WTC11 (cell line): ENCODE data around the gene DYNLL1. TPM values are rescaled to one million over a fixed set of nuclear protein-coding genes. Genes with fewer than 3 reads are reported as not detected.
A peak's percentile ranks its signal among the peaks of the same experiment; 100 is the strongest.

Experiments
- ESRRA ChIP-seq: sonication (generic); formaldehyde crosslinking; IDR thresholded peaks from 2 replicates; pipeline ENCODE4 v1.8.1; 2022; ENCODE audit warnings: mild to moderate bottlenecking, missing genetic modification reagents, borderline replicate concordance
- FOXP1 ChIP-seq: sonication (generic); formaldehyde crosslinking; IDR thresholded peaks from 2 replicates; pipeline ENCODE4 v1.8.0; 2022; ENCODE audit warnings: missing genetic modification reagents, mild to moderate bottlenecking, moderate library complexity, borderline replicate concordance
- JUN ChIP-seq: sonication (generic); formaldehyde crosslinking; IDR thresholded peaks from 2 replicates; pipeline ENCODE4 v1.8.0; 2023; ENCODE audit warnings: mild to moderate bottlenecking, missing genetic modification reagents
- MXD4 ChIP-seq: fragments of 250-450 bp; sonication (Bioruptor Pico); IDR thresholded peaks from 2 replicates; pipeline ENCODE4 v1.8.0; 2021; ENCODE audit warnings: mild to moderate bottlenecking, moderate library complexity, borderline replicate concordance
- NR2C2 ChIP-seq: sonication (generic); formaldehyde crosslinking; IDR thresholded peaks from 2 replicates; pipeline ENCODE4 v1.8.0; 2022; ENCODE audit warnings: mild to moderate bottlenecking, missing genetic modification reagents
- NR3C1 ChIP-seq: sonication (generic); formaldehyde crosslinking; conservative IDR thresholded peaks from 2 replicates; pipeline ENCODE4 v1.8.1; 2023; ENCODE audit warnings: low read depth, mild to moderate bottlenecking, missing genetic modification reagents
- OVOL2 ChIP-seq: fragments of 250-450 bp; sonication (Bioruptor Pico); IDR thresholded peaks from 2 replicates; pipeline ENCODE4 v1.9.0; 2021; ENCODE audit warnings: mild to moderate bottlenecking, borderline replicate concordance
- PRRX2 ChIP-seq: fragments of 250-450 bp; sonication (Bioruptor Pico); IDR thresholded peaks from 2 replicates; pipeline ENCODE4 v1.8.0; 2021; ENCODE audit warnings: mild to moderate bottlenecking
- TCF7 ChIP-seq: sonication (generic); formaldehyde crosslinking; IDR thresholded peaks from 2 replicates; pipeline ENCODE4 v1.8.0; 2022; ENCODE audit warnings: mild to moderate bottlenecking, low read depth, missing genetic modification reagents, moderate library complexity
- TEAD1 ChIP-seq: sonication (generic); formaldehyde crosslinking; IDR thresholded peaks from 2 replicates; pipeline ENCODE4 v1.8.0; 2022; ENCODE audit warnings: mild to moderate bottlenecking, missing genetic modification reagents
- TEAD4 ChIP-seq: sonication (generic); formaldehyde crosslinking; IDR thresholded peaks from 2 replicates; pipeline ENCODE4 v1.8.0; 2022; ENCODE audit warnings: mild to moderate bottlenecking, missing genetic modification reagents
- ZNF219 ChIP-seq: sonication (generic); formaldehyde crosslinking; IDR thresholded peaks from 2 replicates; pipeline ENCODE4 v1.8.0; 2023; ENCODE audit warnings: missing genetic modification reagents, mild to moderate bottlenecking, borderline replicate concordance
- ZNF232 ChIP-seq: sonication (generic); formaldehyde crosslinking; IDR thresholded peaks from 2 replicates; pipeline ENCODE4 v1.8.0; 2022; ENCODE audit warnings: mild to moderate bottlenecking, missing genetic modification reagents
- ZNF263 ChIP-seq: sonication (generic); formaldehyde crosslinking; IDR thresholded peaks from 2 replicates; pipeline ENCODE4 v1.8.1; 2022; ENCODE audit warnings: low read depth, mild to moderate bottlenecking, moderate library complexity, missing genetic modification reagents
- total RNA-seq: library from RNA; stranded (reverse); gene quantifications from 3 replicates; pipeline ENCODE4 v1.2.3, GENCODE V29; 2021
- TF ChIP-seq, protein P1 (sequence below): sonication (generic); formaldehyde crosslinking; IDR thresholded peaks from 2 replicates; pipeline ENCODE4 v1.8.1; 2022; ENCODE audit warnings: mild to moderate bottlenecking, missing genetic modification reagents, moderate library complexity, borderline replicate concordance
- TF ChIP-seq, protein P2 (sequence below): sonication (generic); formaldehyde crosslinking; IDR thresholded peaks from 2 replicates; pipeline ENCODE4 v1.8.0; 2023; ENCODE audit warnings: missing genetic modification reagents
- TF ChIP-seq, protein P3 (sequence below): sonication (generic); formaldehyde crosslinking; IDR thresholded peaks from 2 replicates; pipeline ENCODE4 v1.8.0; 2023; ENCODE audit warnings: missing genetic modification reagents, mild to moderate bottlenecking, borderline replicate concordance
- TF ChIP-seq, protein P4 (sequence below): sonication (generic); formaldehyde crosslinking; IDR thresholded peaks from 2 replicates; pipeline ENCODE4 v1.8.1; 2022; ENCODE audit warnings: mild to moderate bottlenecking, moderate library complexity, missing genetic modification reagents
- TF ChIP-seq, protein P5 (sequence below): fragments of 250-450 bp; sonication (Bioruptor Pico); conservative IDR thresholded peaks from 2 replicates; pipeline ENCODE4 v1.9.0; 2021; ENCODE audit warnings: mild to moderate bottlenecking
- TF ChIP-seq, protein P6 (sequence below): sonication (generic); formaldehyde crosslinking; conservative IDR thresholded peaks from 2 replicates; pipeline ENCODE4 v1.8.1; 2023; ENCODE audit warnings: mild to moderate bottlenecking, low read depth, missing genetic modification reagents, moderate library complexity
- TF ChIP-seq, protein P7 (sequence below): sonication (generic); formaldehyde crosslinking; IDR thresholded peaks from 2 replicates; pipeline ENCODE4 v1.8.1; 2023; ENCODE audit warnings: mild to moderate bottlenecking, moderate library complexity, missing genetic modification reagents

DYNLL1 gene
- total RNA-seq, 1 experiment from 2014 or later = 327 TPM

DNA sequence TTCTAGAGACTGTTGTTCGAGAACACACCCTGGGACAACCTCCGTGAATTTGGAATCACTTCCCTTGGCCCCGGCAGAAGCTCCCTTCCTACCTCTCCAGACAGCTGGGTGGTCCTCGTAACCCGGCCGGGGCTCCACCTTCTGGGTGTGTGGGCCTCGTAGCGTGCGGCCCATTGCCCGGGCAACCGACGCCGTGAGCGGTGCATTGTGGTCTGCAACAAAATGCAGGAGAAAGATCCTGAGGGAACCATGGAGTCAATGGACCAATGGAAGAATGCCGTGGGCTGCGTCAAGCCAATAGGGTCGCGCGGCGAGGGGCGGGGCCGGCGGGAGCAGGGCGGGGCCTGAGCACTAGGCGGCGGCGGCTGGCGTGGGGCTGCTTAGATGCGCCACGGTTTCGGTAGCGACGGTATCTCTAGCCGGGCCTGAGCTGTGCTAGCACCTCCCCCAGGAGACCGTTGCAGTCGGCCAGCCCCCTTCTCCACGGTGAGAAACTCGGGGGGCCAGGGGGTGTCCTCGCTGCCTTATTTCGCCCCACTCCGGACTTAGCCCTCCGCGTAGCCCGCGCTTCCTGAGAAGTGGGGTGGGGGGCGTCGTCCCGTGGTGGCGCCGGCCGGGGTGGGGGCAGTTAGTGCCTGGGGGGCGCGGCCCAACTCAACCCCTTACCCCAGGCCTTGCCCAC is at the start of gene DYNLL1 (continued):
- TF ChIP-seq, protein P1, sequence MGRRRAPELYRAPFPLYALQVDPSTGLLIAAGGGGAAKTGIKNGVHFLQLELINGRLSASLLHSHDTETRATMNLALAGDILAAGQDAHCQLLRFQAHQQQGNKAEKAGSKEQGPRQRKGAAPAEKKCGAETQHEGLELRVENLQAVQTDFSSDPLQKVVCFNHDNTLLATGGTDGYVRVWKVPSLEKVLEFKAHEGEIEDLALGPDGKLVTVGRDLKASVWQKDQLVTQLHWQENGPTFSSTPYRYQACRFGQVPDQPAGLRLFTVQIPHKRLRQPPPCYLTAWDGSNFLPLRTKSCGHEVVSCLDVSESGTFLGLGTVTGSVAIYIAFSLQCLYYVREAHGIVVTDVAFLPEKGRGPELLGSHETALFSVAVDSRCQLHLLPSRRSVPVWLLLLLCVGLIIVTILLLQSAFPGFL = no peak
- no peak for TF ChIP-seq NR2C2 (CRISPR knock-in tag)
- TF ChIP-seq, protein P2, sequence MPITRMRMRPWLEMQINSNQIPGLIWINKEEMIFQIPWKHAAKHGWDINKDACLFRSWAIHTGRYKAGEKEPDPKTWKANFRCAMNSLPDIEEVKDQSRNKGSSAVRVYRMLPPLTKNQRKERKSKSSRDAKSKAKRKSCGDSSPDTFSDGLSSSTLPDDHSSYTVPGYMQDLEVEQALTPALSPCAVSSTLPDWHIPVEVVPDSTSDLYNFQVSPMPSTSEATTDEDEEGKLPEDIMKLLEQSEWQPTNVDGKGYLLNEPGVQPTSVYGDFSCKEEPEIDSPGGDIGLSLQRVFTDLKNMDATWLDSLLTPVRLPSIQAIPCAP (CRISPR knock-in tag) = no peak
- TF ChIP-seq ZNF219 (CRISPR knock-in tag) = no peak
- TF ChIP-seq, protein P3, sequence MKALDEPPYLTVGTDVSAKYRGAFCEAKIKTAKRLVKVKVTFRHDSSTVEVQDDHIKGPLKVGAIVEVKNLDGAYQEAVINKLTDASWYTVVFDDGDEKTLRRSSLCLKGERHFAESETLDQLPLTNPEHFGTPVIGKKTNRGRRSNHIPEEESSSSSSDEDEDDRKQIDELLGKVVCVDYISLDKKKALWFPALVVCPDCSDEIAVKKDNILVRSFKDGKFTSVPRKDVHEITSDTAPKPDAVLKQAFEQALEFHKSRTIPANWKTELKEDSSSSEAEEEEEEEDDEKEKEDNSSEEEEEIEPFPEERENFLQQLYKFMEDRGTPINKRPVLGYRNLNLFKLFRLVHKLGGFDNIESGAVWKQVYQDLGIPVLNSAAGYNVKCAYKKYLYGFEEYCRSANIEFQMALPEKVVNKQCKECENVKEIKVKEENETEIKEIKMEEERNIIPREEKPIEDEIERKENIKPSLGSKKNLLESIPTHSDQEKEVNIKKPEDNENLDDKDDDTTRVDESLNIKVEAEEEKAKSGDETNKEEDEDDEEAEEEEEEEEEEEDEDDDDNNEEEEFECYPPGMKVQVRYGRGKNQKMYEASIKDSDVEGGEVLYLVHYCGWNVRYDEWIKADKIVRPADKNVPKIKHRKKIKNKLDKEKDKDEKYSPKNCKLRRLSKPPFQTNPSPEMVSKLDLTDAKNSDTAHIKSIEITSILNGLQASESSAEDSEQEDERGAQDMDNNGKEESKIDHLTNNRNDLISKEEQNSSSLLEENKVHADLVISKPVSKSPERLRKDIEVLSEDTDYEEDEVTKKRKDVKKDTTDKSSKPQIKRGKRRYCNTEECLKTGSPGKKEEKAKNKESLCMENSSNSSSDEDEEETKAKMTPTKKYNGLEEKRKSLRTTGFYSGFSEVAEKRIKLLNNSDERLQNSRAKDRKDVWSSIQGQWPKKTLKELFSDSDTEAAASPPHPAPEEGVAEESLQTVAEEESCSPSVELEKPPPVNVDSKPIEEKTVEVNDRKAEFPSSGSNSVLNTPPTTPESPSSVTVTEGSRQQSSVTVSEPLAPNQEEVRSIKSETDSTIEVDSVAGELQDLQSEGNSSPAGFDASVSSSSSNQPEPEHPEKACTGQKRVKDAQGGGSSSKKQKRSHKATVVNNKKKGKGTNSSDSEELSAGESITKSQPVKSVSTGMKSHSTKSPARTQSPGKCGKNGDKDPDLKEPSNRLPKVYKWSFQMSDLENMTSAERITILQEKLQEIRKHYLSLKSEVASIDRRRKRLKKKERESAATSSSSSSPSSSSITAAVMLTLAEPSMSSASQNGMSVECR (CRISPR knock-in tag) = peak; percentile 22; the same call in 1 of the 2 replicates
- TF ChIP-seq, protein P4, sequence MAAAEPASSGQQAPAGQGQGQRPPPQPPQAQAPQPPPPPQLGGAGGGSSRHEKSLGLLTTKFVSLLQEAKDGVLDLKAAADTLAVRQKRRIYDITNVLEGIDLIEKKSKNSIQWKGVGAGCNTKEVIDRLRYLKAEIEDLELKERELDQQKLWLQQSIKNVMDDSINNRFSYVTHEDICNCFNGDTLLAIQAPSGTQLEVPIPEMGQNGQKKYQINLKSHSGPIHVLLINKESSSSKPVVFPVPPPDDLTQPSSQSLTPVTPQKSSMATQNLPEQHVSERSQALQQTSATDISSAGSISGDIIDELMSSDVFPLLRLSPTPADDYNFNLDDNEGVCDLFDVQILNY (CRISPR knock-in tag) = peak; percentile 14; the same call in 1 of the 2 replicates
- TF ChIP-seq JUN (CRISPR knock-in tag) = peak; percentile 76; the same call in 1 of the 2 replicates
- TF ChIP-seq, protein P5, sequence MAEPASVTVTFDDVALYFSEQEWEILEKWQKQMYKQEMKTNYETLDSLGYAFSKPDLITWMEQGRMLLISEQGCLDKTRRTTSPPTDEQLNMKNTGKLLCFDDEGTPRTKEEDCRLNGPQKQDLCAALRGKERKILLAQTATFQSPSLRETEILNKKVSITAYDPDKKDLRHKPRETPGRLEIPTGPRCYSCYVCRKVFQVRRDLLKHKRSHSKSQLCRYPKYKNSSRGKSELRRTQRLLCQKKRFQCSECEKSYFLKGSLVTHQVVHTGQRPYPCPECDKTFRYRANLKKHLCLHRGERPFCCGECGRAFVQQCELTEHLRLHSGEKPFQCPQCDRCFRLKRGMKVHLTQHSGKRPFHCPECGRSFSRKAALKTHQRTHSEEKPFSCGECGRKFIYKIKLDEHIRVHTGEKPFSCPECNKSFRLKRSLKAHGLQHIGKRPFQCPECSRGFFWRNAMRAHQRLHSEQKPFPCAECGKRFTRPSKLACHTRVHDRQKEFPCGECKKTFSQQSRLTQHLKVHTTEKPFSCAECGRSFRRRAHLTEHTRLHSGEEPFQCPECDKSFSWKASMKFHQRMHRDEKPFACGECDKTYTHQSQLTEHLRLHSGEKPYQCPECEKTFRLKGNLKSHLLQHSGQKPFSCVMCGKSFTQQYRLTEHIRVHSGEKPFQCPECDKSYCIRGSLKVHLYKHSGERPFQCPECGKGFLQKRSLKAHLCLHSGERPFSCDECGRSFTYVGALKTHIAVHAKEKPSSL (CRISPR knock-in tag) = no peak
- TF ChIP-seq MXD4 (CRISPR knock-in tag) = no peak
- TF ChIP-seq, protein P6, sequence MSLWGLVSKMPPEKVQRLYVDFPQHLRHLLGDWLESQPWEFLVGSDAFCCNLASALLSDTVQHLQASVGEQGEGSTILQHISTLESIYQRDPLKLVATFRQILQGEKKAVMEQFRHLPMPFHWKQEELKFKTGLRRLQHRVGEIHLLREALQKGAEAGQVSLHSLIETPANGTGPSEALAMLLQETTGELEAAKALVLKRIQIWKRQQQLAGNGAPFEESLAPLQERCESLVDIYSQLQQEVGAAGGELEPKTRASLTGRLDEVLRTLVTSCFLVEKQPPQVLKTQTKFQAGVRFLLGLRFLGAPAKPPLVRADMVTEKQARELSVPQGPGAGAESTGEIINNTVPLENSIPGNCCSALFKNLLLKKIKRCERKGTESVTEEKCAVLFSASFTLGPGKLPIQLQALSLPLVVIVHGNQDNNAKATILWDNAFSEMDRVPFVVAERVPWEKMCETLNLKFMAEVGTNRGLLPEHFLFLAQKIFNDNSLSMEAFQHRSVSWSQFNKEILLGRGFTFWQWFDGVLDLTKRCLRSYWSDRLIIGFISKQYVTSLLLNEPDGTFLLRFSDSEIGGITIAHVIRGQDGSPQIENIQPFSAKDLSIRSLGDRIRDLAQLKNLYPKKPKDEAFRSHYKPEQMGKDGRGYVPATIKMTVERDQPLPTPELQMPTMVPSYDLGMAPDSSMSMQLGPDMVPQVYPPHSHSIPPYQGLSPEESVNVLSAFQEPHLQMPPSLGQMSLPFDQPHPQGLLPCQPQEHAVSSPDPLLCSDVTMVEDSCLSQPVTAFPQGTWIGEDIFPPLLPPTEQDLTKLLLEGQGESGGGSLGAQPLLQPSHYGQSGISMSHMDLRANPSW (CRISPR knock-in tag) = no peak
- TF ChIP-seq OVOL2 (CRISPR knock-in tag) = no peak
- TF ChIP-seq PRRX2 (CRISPR knock-in tag) = no peak
- TF ChIP-seq ESRRA = 0 out of 2 replicates have a peak, but pooled peaks have one; percentile 22
- TF ChIP-seq, protein P7, sequence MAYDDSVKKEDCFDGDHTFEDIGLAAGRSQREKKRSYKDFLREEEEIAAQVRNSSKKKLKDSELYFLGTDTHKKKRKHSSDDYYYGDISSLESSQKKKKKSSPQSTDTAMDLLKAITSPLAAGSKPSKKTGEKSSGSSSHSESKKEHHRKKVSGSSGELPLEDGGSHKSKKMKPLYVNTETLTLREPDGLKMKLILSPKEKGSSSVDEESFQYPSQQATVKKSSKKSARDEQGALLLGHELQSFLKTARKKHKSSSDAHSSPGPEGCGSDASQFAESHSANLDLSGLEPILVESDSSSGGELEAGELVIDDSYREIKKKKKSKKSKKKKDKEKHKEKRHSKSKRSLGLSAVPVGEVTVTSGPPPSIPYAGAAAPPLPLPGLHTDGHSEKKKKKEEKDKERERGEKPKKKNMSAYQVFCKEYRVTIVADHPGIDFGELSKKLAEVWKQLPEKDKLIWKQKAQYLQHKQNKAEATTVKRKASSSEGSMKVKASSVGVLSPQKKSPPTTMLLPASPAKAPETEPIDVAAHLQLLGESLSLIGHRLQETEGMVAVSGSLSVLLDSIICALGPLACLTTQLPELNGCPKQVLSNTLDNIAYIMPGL (CRISPR knock-in tag) = no peak
- TF ChIP-seq TCF7 = no peak
- TF ChIP-seq ZNF232 (CRISPR knock-in tag) = peak; percentile 86; the same call in 1 of the 2 replicates
- TF ChIP-seq ZNF263 (CRISPR knock-in tag) = no peak
- no peak for TF ChIP-seq NR3C1 (CRISPR knock-in tag)
- 0 out of 2 replicates have a peak, but pooled peaks have one; percentile 39 for TF ChIP-seq TEAD4 (CRISPR knock-in tag)
- TF ChIP-seq TEAD1 (CRISPR knock-in tag) = peak; percentile 62
- TF ChIP-seq FOXP1 (CRISPR knock-in tag) = peak; percentile 83
